DOHH2 (cell line): Measurements from ENCODE around the gene JMY.

ENCODE experiments used
- H3F3A ChIP-seq: fragments of 200-600 bp; sonication (generic), shearing (Covaris generic); 2 replicates; pipeline ENCODE4 v1.6.0; 2016; ENCODE audit warnings: antibody characterized with exemption, mild to moderate bottlenecking; ENCODE audit not compliant: control insufficient read depth, insufficient read depth
- H3K27ac ChIP-seq: fragments of 200-600 bp; sonication (generic); 2 replicates; pipeline ENCODE4 v1.5.1; 2014; ENCODE audit warnings: low read depth, mild to moderate bottlenecking, low read length, moderate library complexity
- H3K27me3 ChIP-seq: fragments of 200-600 bp; sonication (generic); 2 replicates; pipeline ENCODE4 v1.6.1; 2014; ENCODE audit warnings: mild to moderate bottlenecking, low read length, mixed read lengths; ENCODE audit not compliant: control insufficient read depth
- H3K36me3 ChIP-seq: fragments of 200-600 bp; sonication (generic); 2 replicates; pipeline ENCODE4 v1.6.1; 2014; ENCODE audit warnings: mild to moderate bottlenecking, low read length, moderate library complexity, mixed read lengths; ENCODE audit not compliant: control insufficient read depth
- H3K4me1 ChIP-seq: fragments of 200-600 bp; sonication (generic); 2 replicates; pipeline ENCODE4 v1.6.1; 2014; ENCODE audit warnings: mild to moderate bottlenecking, low read length, mixed read lengths; ENCODE audit not compliant: control insufficient read depth
- H3K4me2 ChIP-seq: fragments of 200-600 bp; sonication (generic); 2 replicates; pipeline ENCODE4 v1.6.0; 2014; ENCODE audit warnings: mild to moderate bottlenecking, low read length, moderate library complexity
- H3K4me3 ChIP-seq: fragments of 200-600 bp; sonication (generic); 2 replicates; pipeline ENCODE4 v1.5.1; 2014; ENCODE audit warnings: mild to moderate bottlenecking, low read length, mixed read lengths
- H3K79me2 ChIP-seq: fragments of 200-600 bp; sonication (generic); 2 replicates; pipeline ENCODE4 v1.6.1; 2014; ENCODE audit warnings: mild to moderate bottlenecking, low read length, mixed read lengths; ENCODE audit not compliant: control insufficient read depth
- H3K9me2 ChIP-seq: fragments of 200-600 bp; sonication (generic); replicated peaks from 2 replicates; pipeline ENCODE4 v1.6.1; 2014; ENCODE audit warnings: mild to moderate bottlenecking, low read length, mixed read lengths; ENCODE audit not compliant: control insufficient read depth
- H3K9me3 ChIP-seq: fragments of 200-600 bp; sonication (generic); 2 replicates; pipeline ENCODE4 v1.6.1; 2014; ENCODE audit warnings: antibody characterized with exemption, low read length, mixed read lengths; ENCODE audit not compliant: control insufficient read depth, insufficient read depth
- H4K20me1 ChIP-seq: fragments of 200-600 bp; sonication (generic); 2 replicates; pipeline ENCODE4 v1.6.0; 2014; ENCODE audit warnings: low read depth, mild to moderate bottlenecking, antibody characterized with exemption, low read length, moderate library complexity; ENCODE audit not compliant: control insufficient read depth, insufficient read depth
- EZH2phosphoT487 ChIP-seq: fragments of 200-600 bp; sonication (generic); IDR thresholded peaks from 2 replicates; pipeline ENCODE4 v1.6.1; 2017; ENCODE audit warnings: borderline replicate concordance, mild to moderate bottlenecking, antibody characterized with exemption, low read length, moderate library complexity, mixed read lengths
- TF ChIP-seq, protein P1 (sequence below): fragments of 200-600 bp; sonication (generic); IDR thresholded peaks from one replicate; pipeline ENCODE4 v1.5.1; 2014; ENCODE audit warnings: antibody characterized with exemption, mild to moderate bottlenecking, low read depth, low read length; ENCODE audit not compliant: poor library complexity, severe bottlenecking

JMY gene

GRCh38 chr5:79200573-79201183 is 35.3 kb upstream of the JMY start:
- no peaks in the 10 kb centered on the region for H3K79me2 ChIP-seq
- H3K9me2 ChIP-seq: no peaks in the 10 kb centered on the region
- no peak for TF ChIP-seq EZH2phosphoT487
- TF ChIP-seq, protein P1, sequence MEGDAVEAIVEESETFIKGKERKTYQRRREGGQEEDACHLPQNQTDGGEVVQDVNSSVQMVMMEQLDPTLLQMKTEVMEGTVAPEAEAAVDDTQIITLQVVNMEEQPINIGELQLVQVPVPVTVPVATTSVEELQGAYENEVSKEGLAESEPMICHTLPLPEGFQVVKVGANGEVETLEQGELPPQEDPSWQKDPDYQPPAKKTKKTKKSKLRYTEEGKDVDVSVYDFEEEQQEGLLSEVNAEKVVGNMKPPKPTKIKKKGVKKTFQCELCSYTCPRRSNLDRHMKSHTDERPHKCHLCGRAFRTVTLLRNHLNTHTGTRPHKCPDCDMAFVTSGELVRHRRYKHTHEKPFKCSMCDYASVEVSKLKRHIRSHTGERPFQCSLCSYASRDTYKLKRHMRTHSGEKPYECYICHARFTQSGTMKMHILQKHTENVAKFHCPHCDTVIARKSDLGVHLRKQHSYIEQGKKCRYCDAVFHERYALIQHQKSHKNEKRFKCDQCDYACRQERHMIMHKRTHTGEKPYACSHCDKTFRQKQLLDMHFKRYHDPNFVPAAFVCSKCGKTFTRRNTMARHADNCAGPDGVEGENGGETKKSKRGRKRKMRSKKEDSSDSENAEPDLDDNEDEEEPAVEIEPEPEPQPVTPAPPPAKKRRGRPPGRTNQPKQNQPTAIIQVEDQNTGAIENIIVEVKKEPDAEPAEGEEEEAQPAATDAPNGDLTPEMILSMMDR: peak; percentile 53
- no peak overlapping the region for H3K4me3 ChIP-seq
- no peak overlapping the region for H3K4me2 ChIP-seq
- no peak overlapping the region for H3K27ac ChIP-seq
- H3K4me1 ChIP-seq: no peaks in the 10 kb centered on the region
- H3K9me3 ChIP-seq: no peaks in the 10 kb centered on the region
- no peaks in the 10 kb centered on the region for H4K20me1 ChIP-seq
- no peaks in the 10 kb centered on the region; the same call in 1 of the 2 replicates for H3K27me3 ChIP-seq
- no peaks in the 10 kb centered on the region for H3F3A ChIP-seq
- H3K36me3 ChIP-seq: no peaks in the 10 kb centered on the region

DNA sequence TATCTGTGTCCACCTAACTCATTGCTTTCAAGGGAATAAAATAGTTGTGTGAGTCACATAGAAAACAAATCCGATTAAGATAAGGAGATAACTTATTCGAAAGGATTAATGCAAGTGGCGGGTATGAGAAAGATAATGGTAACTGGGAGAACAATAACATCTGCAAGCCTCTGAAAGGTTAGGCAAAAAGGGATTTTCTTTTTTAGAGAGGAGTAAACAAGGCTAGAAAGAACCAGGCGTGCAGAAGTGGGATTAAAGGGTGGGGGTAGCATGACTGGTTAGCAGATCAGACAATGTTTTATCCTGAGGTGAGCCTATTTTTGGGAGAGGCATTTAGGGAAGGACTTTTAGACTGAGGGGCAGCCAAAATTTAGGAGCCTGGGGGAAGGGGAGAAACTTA is 34.7 kb upstream of the JMY start:
- H3F3A ChIP-seq: no peaks in the 10 kb centered on the region
- H4K20me1 ChIP-seq: no peaks in the 10 kb centered on the region
- no peak overlapping the region for H3K4me2 ChIP-seq
- H3K4me1 ChIP-seq: no peaks in the 10 kb centered on the region
- no peaks in the 10 kb centered on the region for H3K36me3 ChIP-seq
- H3K9me2 ChIP-seq: no peaks in the 10 kb centered on the region
- TF ChIP-seq, protein P1: no peak
- no peak for TF ChIP-seq EZH2phosphoT487
- H3K27me3 ChIP-seq: no peaks in the 10 kb centered on the region; the same call in 1 of the 2 replicates
- H3K9me3 ChIP-seq: no peaks in the 10 kb centered on the region
- no peak overlapping the region for H3K4me3 ChIP-seq
- no peaks in the 10 kb centered on the region for H3K79me2 ChIP-seq
- no peak overlapping the region for H3K27ac ChIP-seq

GRCh38 chr5:79202076-79202475 is 33.9 kb upstream of the JMY start:
- no peaks in the 10 kb centered on the region for H3F3A ChIP-seq
- H3K36me3 ChIP-seq: no peaks in the 10 kb centered on the region
- no peak overlapping the region for H3K4me2 ChIP-seq
- no peaks in the 10 kb centered on the region for H4K20me1 ChIP-seq
- no peak overlapping the region for H3K4me3 ChIP-seq
- no peaks in the 10 kb centered on the region for H3K4me1 ChIP-seq
- no peaks in the 10 kb centered on the region; the same call in 1 of the 2 replicates for H3K27me3 ChIP-seq
- H3K27ac ChIP-seq: no peak overlapping the region
- H3K79me2 ChIP-seq: no peaks in the 10 kb centered on the region
- TF ChIP-seq, protein P1: no peak
- no peaks in the 10 kb centered on the region for H3K9me2 ChIP-seq
- H3K9me3 ChIP-seq: no peaks in the 10 kb centered on the region

- no peak overlapping the region for H3K4me3 ChIP-seq
- H3K27me3 ChIP-seq: no peaks in the 10 kb centered on the region
- H4K20me1 ChIP-seq: no peaks in the 10 kb centered on the region
- H3K9me3 ChIP-seq: no peaks in the 10 kb centered on the region
- H3K9me2 ChIP-seq: no peaks in the 10 kb centered on the region
- no peaks in the 10 kb centered on the region for H3F3A ChIP-seq
- TF ChIP-seq, protein P1: no peak
- TF ChIP-seq EZH2phosphoT487: no peak
- H3K27ac ChIP-seq: no peak overlapping the region
- no peaks in the 10 kb centered on the region for H3K4me1 ChIP-seq
- H3K36me3 ChIP-seq: no peaks in the 10 kb centered on the region
- H3K4me2 ChIP-seq: no peak overlapping the region
- no peaks in the 10 kb centered on the region for H3K79me2 ChIP-seq
Observed at GRCh38 chr5:79205965-79206364, 30.0 kb upstream of the JMY start.
